Measurements from ENCODE around the gene NPAS3.

DNA sequence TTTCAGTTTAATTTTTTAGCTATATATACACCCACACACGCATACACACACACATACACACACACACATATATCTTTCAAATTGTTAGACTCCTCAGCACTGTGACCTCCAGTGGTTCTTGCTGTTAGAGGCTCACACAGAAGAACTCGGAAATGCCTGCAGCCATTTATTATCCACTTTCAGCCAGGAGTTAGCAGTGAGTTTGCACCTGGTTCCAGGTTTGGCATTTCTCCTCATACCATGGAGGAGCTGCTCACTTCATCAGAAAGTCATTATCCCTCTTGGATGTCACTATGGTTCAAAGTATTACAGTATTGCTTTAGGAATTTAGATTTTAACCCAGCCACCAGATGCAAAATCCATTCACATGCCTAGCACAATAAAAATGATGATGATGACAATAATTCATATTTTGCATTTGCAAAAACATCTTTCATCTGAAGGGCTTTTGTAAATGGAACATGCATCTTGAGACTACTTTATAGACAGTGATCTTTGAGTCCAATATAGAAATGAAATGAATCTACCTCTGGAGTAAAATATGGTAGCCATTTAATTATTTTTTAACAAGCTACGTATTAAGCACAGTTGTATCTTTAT is 42.3 kb downstream of the NPAS3 start:
- TF ChIP-seq POLR2A (IDR thresholded peaks at IDR 0.05), result no peak
- TF ChIP-seq, protein P1, sequence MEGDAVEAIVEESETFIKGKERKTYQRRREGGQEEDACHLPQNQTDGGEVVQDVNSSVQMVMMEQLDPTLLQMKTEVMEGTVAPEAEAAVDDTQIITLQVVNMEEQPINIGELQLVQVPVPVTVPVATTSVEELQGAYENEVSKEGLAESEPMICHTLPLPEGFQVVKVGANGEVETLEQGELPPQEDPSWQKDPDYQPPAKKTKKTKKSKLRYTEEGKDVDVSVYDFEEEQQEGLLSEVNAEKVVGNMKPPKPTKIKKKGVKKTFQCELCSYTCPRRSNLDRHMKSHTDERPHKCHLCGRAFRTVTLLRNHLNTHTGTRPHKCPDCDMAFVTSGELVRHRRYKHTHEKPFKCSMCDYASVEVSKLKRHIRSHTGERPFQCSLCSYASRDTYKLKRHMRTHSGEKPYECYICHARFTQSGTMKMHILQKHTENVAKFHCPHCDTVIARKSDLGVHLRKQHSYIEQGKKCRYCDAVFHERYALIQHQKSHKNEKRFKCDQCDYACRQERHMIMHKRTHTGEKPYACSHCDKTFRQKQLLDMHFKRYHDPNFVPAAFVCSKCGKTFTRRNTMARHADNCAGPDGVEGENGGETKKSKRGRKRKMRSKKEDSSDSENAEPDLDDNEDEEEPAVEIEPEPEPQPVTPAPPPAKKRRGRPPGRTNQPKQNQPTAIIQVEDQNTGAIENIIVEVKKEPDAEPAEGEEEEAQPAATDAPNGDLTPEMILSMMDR (IDR thresholded peaks at IDR 0.05), result no peak

Measured in tibial nerve (tissue), 3 donors.